ENCODE results near the gene RELL2. TPM values are rescaled to one million over a fixed set of nuclear protein-coding genes. Genes with fewer than 3 reads are reported as not detected.

RELL2 gene
- total RNA-seq, 4 donors from 2014 or later = 2.9 to 9.0 (median 5.7) TPM

DNA sequence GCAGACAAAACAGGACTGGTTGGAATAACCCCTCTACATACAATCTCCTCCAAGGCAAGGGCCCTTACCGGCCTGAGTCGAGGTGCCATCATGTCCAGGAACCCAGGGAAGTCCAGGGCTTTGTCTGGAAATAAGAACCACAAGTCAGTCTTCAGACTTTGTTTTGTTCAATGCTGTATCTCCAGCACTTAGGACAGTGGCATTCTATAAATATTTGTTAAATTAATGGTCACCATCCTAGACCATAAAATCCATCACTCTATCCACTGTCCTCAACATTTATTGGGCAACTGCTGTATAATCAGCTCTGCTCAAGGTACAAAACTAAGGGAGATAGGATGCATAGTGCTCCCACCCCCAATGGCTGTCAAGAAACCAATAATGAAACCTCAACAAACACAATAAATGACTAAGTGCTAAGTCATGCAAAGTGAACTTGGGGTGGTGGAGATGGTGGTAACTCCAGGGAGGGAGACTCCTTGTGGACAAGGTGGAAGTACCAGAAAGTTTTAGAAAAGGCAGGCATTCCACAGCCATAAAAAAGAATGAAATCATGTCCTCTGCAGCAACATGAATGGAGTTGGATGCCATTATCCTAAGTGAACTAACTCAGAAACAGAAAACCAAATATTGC is 5.0 kb downstream of the RELL2 start:
- TF ChIP-seq, protein P1, sequence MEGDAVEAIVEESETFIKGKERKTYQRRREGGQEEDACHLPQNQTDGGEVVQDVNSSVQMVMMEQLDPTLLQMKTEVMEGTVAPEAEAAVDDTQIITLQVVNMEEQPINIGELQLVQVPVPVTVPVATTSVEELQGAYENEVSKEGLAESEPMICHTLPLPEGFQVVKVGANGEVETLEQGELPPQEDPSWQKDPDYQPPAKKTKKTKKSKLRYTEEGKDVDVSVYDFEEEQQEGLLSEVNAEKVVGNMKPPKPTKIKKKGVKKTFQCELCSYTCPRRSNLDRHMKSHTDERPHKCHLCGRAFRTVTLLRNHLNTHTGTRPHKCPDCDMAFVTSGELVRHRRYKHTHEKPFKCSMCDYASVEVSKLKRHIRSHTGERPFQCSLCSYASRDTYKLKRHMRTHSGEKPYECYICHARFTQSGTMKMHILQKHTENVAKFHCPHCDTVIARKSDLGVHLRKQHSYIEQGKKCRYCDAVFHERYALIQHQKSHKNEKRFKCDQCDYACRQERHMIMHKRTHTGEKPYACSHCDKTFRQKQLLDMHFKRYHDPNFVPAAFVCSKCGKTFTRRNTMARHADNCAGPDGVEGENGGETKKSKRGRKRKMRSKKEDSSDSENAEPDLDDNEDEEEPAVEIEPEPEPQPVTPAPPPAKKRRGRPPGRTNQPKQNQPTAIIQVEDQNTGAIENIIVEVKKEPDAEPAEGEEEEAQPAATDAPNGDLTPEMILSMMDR (IDR thresholded peaks at IDR 0.05) = no peak
- H3K36me3 ChIP-seq = peaks cover 36% of the 10 kb centered on the region
- no peak for DNase-seq (ENCODE audit: low spot score in 2 of 2)
- H3K27ac ChIP-seq = no peak overlapping the region
- H3K9me3 ChIP-seq = no peaks in the 10 kb centered on the region
- no peaks in the 10 kb centered on the region for H3K27me3 ChIP-seq
- 93% methylated on average over 2 of the region's 2 CpGs for WGBS
- peaks cover 14% of the 10 kb centered on the region for H3K4me1 ChIP-seq
- no peak overlapping the region for H3K4me3 ChIP-seq

DNA sequence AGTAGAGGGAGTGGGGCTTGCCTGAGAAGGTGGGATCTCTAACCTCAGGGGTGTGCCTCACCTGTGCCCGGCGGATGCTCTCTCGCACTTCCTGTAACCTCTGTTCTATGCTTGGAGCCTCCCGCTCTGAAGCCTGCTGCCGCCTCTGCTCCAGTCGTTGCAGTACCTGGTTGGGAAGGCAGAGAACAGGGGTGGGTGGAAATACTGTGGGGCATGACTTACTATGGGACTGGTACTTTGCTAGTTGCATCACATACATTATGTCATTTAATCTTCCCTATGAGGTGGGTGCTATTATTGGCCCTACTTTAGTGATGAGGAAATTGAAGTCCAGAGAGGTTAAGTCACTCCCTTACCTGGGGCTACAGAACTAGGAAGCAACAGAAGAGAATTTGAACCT is 9.2 kb downstream of the RELL2 start:
- WGBS = 86% methylated on average over 6 of the region's 6 CpGs
- Histone ChIP-seq H3K27ac (no peak overlapping the region), H3K4me1 (peaks cover 11% of the 10 kb centered on the region), H3K27me3 (no peaks in the 10 kb centered on the region), H3K9me3 (no peaks in the 10 kb centered on the region), H3K36me3 (peaks cover 42% of the 10 kb centered on the region), H3K4me3 (no peak overlapping the region)
- no peak for DNase-seq (ENCODE audit: low spot score in 2 of 2)
- no peak for TF ChIP-seq POLR2AphosphoS5 (IDR thresholded peaks at IDR 0.05)
- TF ChIP-seq, protein P1 (IDR thresholded peaks at IDR 0.05) = no peak
- no peak for TF ChIP-seq POLR2A (IDR thresholded peaks at IDR 0.05)
- TF ChIP-seq EP300 (IDR thresholded peaks at IDR 0.05) = no peak

DNA sequence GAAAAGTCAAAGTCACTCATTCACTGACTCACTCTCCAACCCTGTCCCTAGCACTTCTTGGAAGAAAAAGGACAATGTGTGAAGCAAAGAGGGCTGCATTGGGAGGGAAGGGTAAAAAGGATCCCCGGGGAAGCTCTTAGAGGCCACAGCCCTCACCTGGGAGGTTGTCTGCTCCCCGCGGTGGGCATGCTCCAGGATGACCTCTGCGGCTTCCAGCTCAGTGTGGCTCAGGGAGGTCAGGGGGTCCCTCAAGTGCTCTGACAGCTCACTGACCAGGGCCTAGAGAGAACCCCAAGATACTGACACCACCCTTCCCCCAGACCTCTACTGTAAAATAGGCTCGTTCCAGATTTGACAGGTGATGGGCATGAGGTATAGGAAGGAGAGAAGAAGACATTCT is 10.4 kb downstream of the RELL2 start:
- Histone ChIP-seq H3K27ac (no peak overlapping the region), H3K4me3 (no peak overlapping the region), H3K36me3 (peaks cover 37% of the 10 kb centered on the region), H3K9me3 (no peaks in the 10 kb centered on the region), H3K4me1 (peaks cover 20% of the 10 kb centered on the region), H3K27me3 (no peaks in the 10 kb centered on the region)
- TF ChIP-seq, protein P1 (IDR thresholded peaks at IDR 0.05) = no peak
- TF ChIP-seq POLR2A (IDR thresholded peaks at IDR 0.05) (no peak), EP300 (IDR thresholded peaks at IDR 0.05) (no peak), POLR2AphosphoS5 (IDR thresholded peaks at IDR 0.05) (no peak)
- WGBS = 89% methylated on average over 5 of the region's 5 CpGs
- no peak for DNase-seq (ENCODE audit: low spot score in 2 of 2)

GRCh38 chr5:141647851-141648250 is 11.1 kb downstream of the RELL2 start:
- Histone ChIP-seq H3K4me1 (peaks cover 20% of the 10 kb centered on the region), H3K27me3 (no peaks in the 10 kb centered on the region), H3K4me3 (no peak overlapping the region), H3K27ac (no peak overlapping the region), H3K36me3 (peaks cover 37% of the 10 kb centered on the region), H3K9me3 (no peaks in the 10 kb centered on the region)
- DNase-seq (ENCODE audit: low spot score in 2 of 2) = no peak
- TF ChIP-seq EP300 (IDR thresholded peaks at IDR 0.05) = no peak
- TF ChIP-seq POLR2AphosphoS5 (IDR thresholded peaks at IDR 0.05) = no peak
- TF ChIP-seq, protein P1 (IDR thresholded peaks at IDR 0.05) = no peak
- TF ChIP-seq POLR2A (IDR thresholded peaks at IDR 0.05) = no peak
- WGBS = 40% methylated on average over 1 of the region's 3 CpGs

GRCh38 chr5:141649056-141649688 is 12.4 kb downstream of the RELL2 start:
- TF ChIP-seq EP300 (IDR thresholded peaks at IDR 0.05) = no peak
- H3K9me3 ChIP-seq = no peaks in the 10 kb centered on the region
- H3K36me3 ChIP-seq = peaks cover 34% of the 10 kb centered on the region
- no peak overlapping the region for H3K4me3 ChIP-seq
- H3K4me1 ChIP-seq = peaks cover 20% of the 10 kb centered on the region
- H3K27ac ChIP-seq = no peak overlapping the region
- WGBS = 94% methylated on average over 17 of the region's 17 CpGs
- no peak for DNase-seq (ENCODE audit: low spot score in 2 of 2)
- H3K27me3 ChIP-seq = no peaks in the 10 kb centered on the region
